Endometrium (tissue), 2 donors: ENCODE measurements around the gene COL26A1.

ENCODE experiments used
- FAIRE-seq: peaks from 2 replicates; lab custom pipeline; 2012; peaks lifted over from hg19 to GRCh38; lab: Jason Lieb, UNC
- donor health status: control.
- donor health status: control.

COL26A1 gene

DNA sequence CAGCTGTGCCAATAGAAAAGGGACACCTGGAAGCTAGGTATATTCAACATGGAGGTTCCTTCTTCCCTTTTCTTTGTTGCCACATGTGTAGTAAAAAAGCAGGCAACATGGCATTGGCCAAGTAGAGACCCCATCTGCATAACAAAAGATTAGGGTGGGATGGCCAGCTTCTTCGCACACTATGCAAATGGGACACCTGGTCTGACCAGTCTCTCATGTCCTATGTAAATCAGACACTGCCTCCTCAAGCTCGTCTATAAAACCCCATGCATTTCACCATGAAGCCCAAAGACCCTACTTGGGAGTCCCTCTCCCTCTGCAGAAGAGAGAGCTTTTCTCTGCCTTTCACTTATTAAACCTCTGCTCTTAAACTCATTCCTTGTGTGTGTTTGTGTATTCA is 212.5 kb downstream of the COL26A1 start:
- no peak for FAIRE-seq

DNA sequence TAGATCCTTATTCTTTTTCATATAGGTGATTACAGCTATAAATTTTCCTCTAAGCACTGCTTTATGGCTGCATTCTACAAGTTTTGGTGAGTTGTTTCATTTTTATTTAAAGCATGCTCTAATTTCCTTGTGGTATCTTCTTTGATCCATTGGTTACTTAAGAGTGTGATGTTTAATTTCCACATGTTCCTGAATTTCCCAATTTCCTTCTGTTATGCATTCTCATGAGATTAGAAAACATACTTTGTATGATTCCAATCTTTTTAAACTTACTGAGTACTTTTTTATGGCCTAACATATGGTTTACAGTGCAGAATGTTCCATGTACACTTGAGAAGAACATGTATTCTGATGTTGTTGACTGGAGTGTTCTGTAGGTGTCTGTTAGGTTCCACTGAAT is 213.0 kb downstream of the COL26A1 start:
- peak; percentile 26 for FAIRE-seq

DNA sequence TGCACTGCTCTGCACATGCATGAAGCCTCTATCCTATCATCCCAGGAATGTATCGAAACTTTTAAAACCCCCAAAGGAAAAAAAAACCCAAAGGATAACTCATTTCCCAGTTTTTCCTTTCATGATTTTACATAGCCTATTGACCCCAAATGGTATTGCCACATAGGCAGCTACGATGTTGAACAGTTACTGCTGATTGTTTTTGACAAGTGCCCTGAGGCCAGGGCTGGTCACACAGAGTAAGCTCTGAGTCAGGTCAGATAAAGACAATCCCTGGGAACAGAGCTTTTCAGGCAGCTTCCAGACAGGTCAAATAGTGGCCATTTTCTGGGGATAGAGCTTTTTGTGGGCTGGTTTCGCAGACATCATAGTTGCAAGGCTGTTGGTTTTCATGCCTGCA is 214.3 kb downstream of the COL26A1 start:
- no peak for FAIRE-seq

DNA sequence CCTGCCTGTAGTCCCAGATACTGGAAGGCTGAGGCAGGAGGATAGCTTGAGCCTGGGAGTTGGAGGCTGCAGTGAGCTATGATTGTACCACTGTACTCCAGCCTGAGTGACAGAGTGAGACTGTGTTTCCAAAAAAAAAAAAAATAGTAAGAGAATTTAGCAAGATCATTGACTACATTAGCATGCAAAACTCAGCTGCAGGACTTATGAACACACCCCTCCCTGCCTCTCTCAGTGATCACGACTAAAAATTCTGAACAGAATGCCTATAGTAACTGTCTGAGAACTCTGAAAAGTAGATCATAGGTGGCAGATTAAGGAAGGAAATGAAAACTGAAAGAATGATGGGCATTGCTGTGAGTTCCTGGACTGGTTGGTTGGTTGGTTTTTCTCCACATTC is 215.9 kb downstream of the COL26A1 start:
- no peak for FAIRE-seq

DNA sequence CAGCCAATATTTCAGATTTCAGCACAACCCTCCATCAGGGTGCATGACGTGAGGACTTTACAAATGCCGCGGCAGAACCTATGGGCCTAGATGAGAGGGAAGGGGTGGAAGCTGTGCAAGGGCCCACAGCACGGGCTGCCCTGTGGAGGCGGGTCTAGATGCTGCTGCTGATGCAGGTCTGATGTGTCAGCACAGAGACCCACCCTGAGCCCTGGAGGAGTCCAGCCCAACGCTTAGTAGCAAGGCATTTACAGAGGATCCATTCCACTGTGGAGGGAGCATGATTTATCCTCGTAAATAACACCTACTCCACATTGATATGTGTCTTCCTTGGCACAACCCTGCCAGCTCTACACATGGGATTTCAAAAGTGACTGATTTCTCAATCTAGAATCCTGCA is 217.9 kb downstream of the COL26A1 start:
- no peak for FAIRE-seq

DNA sequence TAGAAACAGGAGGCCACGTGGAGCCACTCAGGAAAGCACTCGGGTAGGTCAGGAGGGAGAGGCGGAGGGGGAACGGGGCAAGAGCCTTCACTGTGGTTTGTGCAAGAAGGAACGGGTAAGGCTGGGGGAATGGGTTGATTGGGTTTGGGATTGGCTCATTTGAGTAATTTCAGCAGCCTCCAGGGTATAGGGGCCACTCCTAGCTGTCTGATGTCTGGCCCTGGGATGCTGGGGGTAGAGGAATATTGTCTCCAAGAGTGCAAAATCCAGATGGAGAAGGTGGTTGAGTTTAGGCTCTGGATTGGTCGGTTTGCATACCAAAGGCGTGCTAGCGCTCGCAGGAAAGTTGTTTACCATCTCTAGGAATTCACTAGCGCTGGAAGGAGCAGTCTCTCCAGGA is 219.2 kb downstream of the COL26A1 start:
- FAIRE-seq: no peak

DNA sequence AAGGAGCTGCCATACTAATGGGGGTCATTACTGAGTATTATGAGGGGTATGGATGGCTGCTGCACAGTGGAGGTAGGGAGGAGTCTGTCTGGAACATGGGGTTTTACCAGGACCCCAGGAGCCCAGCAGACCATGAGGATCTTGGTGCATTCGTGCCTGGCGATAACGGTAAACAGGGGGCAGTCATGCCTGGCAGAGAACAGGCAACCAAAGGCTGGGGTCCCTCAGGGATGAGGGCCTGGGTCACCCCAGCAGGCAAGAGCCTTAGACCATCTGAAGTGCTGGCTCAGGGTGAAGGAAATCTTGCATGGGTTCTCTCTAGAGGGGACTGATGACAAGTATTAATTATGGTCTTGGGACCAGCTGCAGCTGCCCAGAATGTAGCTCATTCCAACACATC is 220.3 kb downstream of the COL26A1 start:
- FAIRE-seq: no peak

DNA sequence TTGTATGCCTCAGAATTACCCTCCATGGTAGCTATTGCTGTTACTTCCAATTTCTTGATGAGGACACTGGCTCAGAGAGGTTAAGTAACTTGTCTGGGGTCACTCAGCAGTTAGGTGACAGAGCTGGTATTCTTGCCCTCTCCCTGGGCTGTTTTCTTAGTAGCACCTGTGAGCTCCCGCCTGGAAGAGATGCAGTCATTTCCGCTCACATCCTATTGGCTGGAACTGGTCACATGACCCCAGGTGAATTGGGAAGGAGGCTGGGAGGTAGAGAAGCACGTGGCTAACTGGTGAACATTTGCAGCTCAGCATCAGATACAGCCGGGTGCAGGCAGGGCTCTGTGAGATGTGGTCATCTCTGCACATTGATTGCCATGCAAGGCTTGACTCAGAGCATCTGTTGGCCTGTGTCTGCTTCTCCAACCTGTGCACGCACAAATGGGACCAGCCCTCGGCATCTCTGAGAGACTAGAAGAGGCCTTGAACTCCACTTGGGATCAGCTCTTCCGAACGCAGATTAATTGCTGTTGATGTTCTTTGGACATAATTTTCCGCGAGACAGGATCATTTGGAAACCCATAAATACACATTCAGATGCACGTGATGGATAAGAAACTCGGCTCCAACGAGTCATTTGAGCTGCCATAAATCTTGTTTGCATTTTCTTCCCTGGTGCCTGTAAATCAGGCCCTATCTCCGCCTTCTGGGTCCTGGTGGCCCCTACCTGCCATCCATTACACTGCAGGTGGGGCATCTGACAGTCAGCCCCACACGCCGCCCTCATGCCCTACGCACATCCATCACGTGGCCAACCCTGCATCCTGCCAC is 223.6 kb downstream of the COL26A1 start:
- no peak for FAIRE-seq

DNA sequence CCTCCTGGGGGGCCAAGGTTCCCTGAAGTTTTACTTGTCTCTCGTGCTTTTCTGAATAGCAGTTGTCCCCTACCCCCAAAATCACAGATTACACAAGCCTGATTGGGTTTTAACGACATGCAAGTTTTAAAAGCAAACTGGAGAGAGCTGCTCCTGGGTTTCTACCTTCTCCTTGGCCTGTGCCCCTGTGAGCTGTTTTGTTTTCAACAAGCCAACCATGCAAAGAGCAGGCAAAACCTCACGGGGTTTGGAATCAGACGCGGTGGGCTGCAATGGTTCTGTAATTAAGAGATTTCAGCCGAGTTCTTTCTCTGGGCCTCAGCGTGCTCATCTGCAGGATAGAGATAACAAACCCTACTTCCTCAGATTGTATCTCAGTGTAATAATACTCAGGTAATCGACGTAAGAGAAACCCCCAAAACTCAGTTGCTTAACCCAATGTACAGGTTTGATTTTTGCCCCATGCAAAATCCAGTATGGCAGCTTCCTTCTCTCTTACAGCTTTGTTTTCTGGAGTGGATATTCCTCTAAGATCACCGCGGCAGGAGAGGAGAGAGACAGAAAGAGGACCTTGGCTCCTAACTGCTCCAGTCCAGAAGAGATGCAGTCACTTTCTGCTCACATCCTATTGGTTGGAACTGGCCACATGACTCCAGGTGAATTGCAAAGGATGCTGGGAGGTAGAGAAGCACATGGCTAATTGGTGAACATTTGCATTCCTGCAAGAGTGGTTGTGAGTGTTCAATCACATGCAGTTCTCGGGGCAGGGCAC is 224.4 kb downstream of the COL26A1 start:
- no peak for FAIRE-seq

DNA sequence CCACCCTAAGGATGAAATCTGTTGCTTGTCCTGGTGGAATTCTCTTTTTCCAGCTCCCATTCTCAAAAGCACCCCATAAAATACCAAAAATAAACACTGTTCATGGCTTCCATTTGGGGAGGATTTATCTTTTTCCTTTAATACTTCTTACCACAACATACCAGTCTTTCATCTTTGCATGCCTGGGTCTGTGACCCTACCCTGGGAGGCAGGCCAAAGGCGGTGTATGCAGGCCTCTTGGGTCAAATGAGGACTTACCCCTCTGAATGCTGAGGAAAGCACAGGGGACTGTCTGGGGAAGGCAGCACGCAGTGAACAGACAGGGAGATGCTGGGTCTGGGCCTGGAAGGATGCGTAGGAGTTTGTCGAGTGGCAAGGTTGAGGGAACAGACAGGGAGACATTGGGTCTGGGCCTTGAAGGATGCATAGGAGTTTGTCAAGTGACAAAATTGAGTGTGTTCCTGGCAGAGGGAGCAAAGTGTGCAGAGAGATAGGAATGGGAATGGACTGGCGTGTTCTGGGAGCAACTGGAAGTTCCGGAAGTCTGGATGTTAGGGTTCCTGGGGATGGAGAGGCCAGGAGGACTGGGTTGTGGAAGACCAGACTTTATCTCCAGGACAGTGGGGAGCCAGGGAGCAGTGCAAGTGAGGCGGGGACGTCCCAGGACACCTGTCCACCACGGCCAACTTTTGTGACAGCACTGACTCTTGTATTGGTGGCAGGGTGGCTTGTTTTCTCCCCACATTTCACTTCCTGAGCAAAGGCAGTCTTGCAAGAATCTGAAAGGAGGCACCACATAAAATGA is 225.7 kb downstream of the COL26A1 start:
- peak; percentile 83 for FAIRE-seq

DNA sequence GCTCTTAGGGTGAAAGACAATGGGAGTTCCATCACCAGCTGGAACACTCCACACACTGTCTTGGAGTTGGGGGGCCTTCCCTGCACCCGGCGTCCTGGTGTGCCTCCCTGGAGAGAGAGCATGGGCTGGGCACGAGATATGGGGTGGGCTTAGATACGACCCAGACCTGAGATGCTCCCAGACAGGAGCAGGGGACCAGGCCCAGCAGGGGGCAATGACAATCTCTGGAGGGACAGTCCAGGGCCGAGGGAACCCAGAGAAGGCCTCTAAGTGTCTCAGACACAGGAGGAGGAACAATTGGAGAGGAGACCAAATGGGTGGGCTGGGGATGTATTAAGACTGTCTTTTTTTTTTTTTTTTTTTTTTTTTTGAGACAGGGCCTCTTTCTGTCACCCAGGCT is 226.4 kb downstream of the COL26A1 start:
- FAIRE-seq: no peak

DNA sequence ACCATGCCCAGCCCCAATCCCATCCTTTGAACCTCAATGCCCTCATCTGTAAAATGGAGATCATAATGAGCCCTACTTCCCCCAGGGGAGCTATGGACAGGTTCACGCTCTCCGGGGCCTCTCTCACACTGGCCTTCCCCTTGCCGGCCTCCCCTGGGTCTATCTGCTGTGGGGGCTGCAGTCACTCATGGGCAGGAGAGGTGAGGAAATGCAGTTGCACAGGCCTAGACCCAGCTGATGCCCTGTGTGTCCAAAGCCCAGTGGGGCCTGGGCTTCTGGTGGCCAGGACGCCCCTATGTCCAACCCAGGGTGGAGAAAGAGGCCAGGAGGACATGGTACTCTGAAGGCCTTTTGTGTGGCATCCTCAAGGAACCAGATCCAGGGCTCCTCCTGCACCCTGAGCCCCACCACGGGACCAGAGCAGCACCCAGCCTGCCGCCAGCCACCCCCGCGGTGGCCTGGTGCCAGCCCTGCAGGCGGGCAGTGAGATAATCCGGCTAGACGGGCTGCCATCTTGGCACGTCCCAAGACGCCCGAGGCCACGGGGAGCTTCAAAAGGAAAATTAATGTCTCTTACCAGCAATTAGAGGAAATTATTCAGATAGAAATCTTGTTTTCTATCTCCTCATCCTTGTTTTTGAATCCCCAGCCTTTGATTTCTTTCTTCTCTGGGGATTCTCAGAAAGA is 227.4 kb downstream of the COL26A1 start:
- no peak for FAIRE-seq

DNA sequence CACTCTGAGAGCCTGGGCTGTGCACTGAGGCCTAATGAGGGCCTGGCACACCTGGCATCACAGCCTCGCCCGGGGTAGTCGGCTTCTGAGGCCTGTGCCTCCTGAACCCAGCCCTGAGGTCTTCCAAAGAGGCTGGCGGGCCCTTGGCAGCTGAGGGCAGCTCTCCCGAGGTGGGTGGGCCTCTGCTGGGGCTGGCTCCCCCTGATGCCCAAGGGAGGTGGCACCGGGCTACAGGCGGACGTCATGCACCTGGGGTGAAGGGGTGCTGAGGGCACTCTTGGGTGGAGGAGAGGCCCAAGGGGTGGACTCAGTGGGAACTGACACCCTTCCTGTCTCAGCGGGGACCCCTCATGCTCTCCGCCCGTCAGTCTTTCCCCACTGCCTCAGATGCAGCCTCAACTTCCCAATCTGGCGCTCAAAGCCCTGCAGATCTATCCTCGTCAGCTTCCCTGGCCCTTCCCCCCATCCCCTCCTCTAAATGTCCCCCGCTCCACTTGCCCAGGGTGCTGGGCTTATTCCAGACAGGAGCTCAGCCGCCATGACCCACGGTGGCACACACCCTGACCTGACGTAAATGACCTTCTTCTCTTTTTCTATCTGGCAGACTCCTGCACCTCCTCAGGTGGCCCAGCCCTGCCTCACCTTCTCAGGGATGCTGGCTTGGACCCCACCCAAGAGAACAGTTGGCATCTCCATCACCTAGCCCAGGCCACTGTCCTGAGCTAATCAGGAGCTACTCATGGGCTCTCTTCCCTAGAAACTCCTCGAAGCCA is 228.2 kb downstream of the COL26A1 start:
- no peak for FAIRE-seq

DNA sequence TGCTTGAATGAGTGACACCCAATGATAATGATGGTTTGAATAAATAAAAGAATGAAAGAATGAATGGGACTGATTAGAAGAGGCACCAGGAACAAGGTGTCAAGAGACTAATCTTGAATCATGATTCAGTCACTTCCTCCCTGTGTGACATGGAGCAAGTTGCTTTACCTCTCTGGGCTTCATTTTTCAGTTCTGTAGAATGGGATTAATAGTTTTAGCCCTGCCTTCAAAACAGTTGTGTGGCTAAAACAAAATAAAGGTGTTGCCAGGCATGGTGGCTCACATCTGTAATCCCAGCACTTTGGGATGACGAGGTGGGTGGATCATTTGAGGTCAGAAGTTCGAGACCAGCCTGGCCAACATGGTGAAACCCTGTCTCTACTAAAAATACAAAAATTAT is 228.8 kb downstream of the COL26A1 start:
- FAIRE-seq: no peak

DNA sequence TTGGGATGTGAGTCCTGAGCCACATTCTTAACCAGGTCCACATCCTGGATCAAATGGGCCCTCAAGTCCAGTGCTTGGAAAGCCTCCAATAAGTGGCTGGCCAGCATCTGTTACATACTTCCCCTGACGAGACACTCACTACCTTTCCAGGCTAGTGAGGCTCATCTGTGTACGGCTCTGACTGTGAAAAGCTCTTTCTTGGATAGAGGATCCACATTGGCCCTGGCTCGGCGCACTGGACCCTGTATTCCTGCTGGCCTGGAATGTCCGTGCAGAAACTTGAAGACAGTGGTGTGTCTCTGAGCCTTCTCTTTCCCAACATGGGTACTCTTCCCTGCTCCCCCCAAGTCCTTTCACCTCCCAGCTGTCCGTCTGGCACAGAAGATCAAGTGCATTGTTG is 230.9 kb downstream of the COL26A1 start:
- no peak for FAIRE-seq

DNA sequence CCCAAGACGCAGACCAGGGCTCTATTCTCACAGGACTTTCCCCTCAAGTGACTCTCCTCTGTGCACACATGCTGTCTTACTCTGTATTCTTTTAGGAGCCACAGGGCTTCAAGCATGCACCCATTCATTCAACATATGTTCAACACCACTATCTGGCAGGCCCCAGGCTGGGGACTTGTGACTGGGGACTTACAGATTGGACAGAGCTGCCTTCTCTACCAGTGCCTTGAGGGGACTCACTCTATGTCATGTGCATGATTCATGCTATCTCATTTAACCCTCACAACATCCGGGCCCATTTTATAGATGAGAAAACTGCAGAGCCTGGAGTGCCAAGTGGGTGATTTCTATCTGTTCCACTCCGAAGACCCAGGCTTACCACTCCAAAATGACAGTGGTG is 232.1 kb downstream of the COL26A1 start:
- no peak for FAIRE-seq

DNA sequence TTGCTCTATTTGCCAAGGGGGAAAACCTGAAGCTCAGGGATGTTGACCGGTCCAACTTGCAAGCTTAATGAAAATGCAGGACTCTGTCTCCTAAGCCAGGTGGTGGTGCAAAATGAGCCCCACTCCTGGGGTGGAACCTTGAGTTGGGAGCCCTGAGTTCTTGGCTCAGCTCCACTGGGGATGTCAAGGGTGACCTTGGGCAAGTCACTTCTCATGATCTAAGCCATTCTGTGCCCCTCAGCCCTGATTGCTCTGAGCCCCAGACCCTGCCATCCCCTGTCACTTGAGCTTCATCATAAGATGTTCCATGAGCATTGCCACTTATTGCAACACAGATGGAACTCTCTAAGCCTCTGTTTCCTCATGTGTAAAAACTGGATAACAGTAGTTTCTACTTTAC is 232.6 kb downstream of the COL26A1 start:
- no peak for FAIRE-seq

DNA sequence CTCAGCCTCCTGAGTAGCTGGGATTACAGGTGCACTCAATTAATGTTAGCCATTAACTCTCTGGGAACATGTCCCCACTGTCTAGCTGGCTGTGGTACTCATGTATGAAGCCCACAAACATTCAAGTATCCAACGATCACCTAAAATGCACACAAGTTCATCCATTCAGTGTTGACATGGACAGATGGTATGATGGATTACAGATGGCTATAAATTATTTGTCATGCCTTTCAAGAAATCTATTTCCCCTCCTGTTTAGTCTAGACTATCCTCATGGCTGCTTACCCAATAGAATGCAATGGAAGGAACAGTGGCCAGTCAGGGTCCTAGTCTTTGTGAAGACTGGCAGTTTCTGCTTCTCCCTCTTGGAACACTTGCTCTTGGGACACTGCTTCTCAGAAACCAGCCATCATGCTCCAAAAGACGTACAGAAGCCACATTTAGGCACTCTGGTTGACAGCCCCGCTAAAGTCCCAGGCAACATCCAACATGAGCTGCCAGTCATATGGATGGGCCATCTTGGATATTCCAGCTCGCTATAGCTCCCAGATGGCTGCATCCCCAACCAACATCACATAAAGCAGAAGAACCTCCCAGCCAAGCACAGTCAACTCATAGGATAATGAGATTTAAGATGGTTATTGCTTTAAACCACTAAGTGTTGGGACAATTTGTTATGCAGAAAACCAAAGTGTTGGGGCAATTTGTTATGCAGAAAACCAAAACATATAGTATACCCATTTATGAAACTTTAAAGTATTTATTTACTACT is 233.3 kb downstream of the COL26A1 start:
- no peak for FAIRE-seq

DNA sequence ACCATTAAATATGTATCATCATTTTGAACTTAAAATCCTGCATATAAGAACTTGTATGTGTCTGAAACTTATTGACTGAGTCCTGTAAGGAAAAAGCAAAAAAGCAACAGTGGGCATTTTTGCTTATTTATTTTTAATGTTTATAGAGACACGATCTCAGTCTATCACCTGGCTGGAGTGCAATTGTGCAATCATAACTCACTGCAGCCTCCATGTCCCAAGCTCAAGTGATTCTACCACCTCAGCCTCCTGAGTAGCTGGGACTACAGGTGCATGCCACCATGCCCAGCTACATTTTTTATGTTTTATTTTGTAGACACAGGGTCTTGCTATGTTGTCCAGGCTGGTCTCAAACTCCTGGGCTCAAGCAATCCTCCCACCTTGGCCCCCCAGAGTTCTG is 234.2 kb downstream of the COL26A1 start:
- no peak for FAIRE-seq

DNA sequence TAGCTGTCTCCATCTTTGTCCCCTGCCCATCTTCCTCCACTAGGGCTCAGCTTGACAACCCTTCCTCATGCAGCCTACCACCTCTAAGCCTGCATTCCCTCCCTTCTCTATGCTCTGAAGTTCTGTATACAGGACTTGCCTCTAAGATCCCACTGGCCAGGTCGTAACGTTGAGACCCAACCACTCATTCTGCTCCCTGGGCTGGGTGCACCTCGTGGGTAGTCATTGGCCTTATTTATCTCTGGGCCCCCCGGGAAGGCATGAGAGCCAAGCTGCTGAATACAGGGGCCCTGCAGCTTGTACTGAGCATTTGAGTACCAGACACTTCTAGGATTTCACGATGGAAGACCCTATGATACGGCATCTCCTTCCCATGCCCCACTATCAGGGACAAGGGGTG is 235.3 kb downstream of the COL26A1 start:
- no peak for FAIRE-seq
